ENCODE measurements around the gene XCL2.

GRCh38 chr1:168518813-168519212, 25.0 kb downstream of the XCL2 start:
- TF ChIP-seq, protein P1, sequence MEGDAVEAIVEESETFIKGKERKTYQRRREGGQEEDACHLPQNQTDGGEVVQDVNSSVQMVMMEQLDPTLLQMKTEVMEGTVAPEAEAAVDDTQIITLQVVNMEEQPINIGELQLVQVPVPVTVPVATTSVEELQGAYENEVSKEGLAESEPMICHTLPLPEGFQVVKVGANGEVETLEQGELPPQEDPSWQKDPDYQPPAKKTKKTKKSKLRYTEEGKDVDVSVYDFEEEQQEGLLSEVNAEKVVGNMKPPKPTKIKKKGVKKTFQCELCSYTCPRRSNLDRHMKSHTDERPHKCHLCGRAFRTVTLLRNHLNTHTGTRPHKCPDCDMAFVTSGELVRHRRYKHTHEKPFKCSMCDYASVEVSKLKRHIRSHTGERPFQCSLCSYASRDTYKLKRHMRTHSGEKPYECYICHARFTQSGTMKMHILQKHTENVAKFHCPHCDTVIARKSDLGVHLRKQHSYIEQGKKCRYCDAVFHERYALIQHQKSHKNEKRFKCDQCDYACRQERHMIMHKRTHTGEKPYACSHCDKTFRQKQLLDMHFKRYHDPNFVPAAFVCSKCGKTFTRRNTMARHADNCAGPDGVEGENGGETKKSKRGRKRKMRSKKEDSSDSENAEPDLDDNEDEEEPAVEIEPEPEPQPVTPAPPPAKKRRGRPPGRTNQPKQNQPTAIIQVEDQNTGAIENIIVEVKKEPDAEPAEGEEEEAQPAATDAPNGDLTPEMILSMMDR (IDR thresholded peaks at IDR 0.05; ENCODE audit: low read depth, low read length, missing input control): no peak
- TF ChIP-seq RXRA (IDR thresholded peaks at IDR 0.05) (no peak), SP1 (IDR thresholded peaks at IDR 0.05) (no peak), HNF4A (conservative IDR thresholded peaks at IDR 0.05) (no peak), YY1 (IDR thresholded peaks at IDR 0.05) (no peak), EGR1 (IDR thresholded peaks at IDR 0.05; ENCODE audit: low read depth in 2 of 2) (no peak), TAF1 (conservative IDR thresholded peaks at IDR 0.05) (no peak)
- TF ChIP-seq, protein P2, sequence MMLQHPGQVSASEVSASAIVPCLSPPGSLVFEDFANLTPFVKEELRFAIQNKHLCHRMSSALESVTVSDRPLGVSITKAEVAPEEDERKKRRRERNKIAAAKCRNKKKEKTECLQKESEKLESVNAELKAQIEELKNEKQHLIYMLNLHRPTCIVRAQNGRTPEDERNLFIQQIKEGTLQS (IDR thresholded peaks at IDR 0.05): no peak
- TF ChIP-seq, protein P3, sequence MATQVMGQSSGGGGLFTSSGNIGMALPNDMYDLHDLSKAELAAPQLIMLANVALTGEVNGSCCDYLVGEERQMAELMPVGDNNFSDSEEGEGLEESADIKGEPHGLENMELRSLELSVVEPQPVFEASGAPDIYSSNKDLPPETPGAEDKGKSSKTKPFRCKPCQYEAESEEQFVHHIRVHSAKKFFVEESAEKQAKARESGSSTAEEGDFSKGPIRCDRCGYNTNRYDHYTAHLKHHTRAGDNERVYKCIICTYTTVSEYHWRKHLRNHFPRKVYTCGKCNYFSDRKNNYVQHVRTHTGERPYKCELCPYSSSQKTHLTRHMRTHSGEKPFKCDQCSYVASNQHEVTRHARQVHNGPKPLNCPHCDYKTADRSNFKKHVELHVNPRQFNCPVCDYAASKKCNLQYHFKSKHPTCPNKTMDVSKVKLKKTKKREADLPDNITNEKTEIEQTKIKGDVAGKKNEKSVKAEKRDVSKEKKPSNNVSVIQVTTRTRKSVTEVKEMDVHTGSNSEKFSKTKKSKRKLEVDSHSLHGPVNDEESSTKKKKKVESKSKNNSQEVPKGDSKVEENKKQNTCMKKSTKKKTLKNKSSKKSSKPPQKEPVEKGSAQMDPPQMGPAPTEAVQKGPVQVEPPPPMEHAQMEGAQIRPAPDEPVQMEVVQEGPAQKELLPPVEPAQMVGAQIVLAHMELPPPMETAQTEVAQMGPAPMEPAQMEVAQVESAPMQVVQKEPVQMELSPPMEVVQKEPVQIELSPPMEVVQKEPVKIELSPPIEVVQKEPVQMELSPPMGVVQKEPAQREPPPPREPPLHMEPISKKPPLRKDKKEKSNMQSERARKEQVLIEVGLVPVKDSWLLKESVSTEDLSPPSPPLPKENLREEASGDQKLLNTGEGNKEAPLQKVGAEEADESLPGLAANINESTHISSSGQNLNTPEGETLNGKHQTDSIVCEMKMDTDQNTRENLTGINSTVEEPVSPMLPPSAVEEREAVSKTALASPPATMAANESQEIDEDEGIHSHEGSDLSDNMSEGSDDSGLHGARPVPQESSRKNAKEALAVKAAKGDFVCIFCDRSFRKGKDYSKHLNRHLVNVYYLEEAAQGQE (IDR thresholded peaks at IDR 0.05): no peak
